RWPE2 (cell line): ENCODE measurements around the gene LEP.
"Not testable (repeated sequence)": the region's sequence is repeated elsewhere in the genome, so short reads cannot be mapped to it uniquely, and the experiment has no call there.

Experiments used
- ATAC-seq: fragments of 200-7000 bp; cut with Tn5 transposase; 3 replicates; pipeline ENCODE4 v1.9.1; 2021; ENCODE audit warnings: low read depth
- DNase-seq: peaks from one replicate; pipeline ENCODE4 v3.0.0-alpha.2; 2020; ENCODE audit warnings: low spot score
- H3K27ac ChIP-seq: fragments of 450-650 bp; 2 replicates; pipeline ENCODE4 v1.5.1; 2017; ENCODE audit warnings: mild to moderate bottlenecking; ENCODE audit not compliant: poor library complexity, severe bottlenecking
- H3K27me3 ChIP-seq: fragments of 250-450 bp; sonication (Bioruptor Pico); 2 replicates; pipeline ENCODE4 v1.5.1; 2021; ENCODE audit warnings: mild to moderate bottlenecking, moderate library complexity; ENCODE audit not compliant: insufficient read depth, poor library complexity, severe bottlenecking
- H3K36me3 ChIP-seq: fragments of 250-450 bp; sonication (Bioruptor Pico); 2 replicates; pipeline ENCODE4 v1.5.1; 2020; ENCODE audit warnings: low read depth, mild to moderate bottlenecking, moderate library complexity
- H3K4me1 ChIP-seq: fragments of 250-450 bp; sonication (Bioruptor Pico); 2 replicates; pipeline ENCODE4 v1.5.1; 2021; ENCODE audit warnings: mild to moderate bottlenecking, moderate library complexity; ENCODE audit not compliant: insufficient read depth, poor library complexity, severe bottlenecking
- H3K4me3 ChIP-seq: fragments of 250-450 bp; sonication (Bioruptor Pico); 2 replicates; pipeline ENCODE4 v1.5.1; 2021; ENCODE audit warnings: mild to moderate bottlenecking, moderate library complexity; ENCODE audit not compliant: severe bottlenecking
- H3K9me3 ChIP-seq: fragments of 250-450 bp; sonication (Bioruptor Pico); 2 replicates; pipeline ENCODE4 v1.5.1; 2021; ENCODE audit warnings: mild to moderate bottlenecking, moderate library complexity; ENCODE audit not compliant: severe bottlenecking
- CTCF ChIP-seq: fragments of 450-650 bp; IDR thresholded peaks from one replicate; pipeline ENCODE4 v1.5.1; 2017; ENCODE audit warnings: mild to moderate bottlenecking, moderate library complexity; ENCODE audit not compliant: poor library complexity, severe bottlenecking

The LEP gene

DNA sequence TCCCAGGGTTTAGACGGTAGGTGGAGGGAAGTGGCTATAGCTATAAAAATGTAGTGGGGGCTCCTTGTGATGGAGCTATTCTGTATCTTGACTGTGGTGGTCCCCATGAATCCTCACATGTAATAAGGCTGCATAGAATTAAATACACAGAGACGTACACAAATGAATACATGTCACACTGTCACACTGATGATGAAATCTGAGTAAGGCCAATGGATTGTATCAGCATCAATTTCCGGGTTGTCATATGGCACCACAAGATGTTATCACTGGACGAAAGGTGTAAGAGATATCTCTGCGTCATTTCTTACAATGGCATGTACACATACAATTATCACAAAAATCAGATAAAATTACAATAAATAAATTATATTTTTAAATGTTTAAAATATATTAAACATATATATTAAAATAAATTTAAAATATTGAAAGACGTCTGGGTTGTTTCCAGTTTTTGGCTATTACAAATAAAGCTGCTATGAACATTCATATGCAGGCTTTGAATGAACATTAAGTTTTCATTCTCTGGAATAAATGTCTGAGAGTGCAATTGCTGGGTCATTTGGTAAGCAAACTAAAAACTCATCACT lies 38.1 kb downstream of the LEP start:
- Histone ChIP-seq H3K4me3 (no peak overlapping the region), H3K9me3 (no peaks in the 10 kb centered on the region), H3K36me3 (no peaks in the 10 kb centered on the region), H3K27ac (no peak overlapping the region), H3K27me3 (no peaks in the 10 kb centered on the region), H3K4me1 (no peaks in the 10 kb centered on the region)
- DNase-seq (no peak), ATAC-seq (no peak)
- TF ChIP-seq CTCF: no peak

- H3K27ac ChIP-seq, H3K9me3 ChIP-seq, H3K36me3 ChIP-seq, DNase-seq, H3K4me3 ChIP-seq, H3K27me3 ChIP-seq, H3K4me1 ChIP-seq, ATAC-seq: not testable (repeated sequence)
These were observed 39.4 kb downstream of the LEP start for GRCh38 chr7:128280451-128280850.

DNA sequence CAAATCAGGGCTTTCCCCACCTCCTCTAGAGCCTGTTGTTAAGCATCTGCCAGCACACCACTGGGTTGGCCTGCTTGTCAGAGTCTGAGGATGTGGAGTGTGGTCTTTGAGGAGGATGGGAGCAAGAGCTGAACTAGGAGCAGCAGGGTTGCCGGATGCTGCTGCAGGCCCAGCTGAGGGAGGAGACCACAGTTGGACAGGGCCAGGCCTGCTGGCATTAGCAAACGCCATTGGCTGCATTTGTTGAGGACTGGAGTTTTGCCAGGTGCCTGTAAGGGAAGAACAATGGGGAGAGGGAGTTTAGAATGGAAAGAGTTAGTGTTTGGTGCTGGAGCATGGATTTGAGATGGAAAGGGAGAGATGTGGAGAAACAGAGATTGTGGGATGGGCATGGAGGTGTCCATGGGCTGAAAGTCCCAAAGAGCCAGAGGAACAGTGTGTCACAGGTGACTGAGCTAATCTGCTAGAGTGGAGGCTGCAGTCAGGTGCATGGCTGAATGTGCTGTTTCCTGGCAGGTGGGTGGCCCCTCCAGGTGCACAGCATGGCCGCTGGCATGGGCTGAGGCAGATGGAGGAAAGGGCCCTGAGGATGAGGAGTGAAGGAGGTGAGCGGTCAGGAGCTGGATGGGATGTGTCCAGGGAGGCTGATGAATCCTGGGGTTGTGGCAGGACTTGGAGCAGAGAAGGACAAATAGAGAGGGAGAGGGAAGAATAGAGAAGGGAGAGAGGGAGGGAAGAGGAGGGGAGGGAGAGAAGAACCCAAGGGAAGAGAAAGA lies 40.7 kb downstream of the LEP start:
- no peaks in the 10 kb centered on the region for H3K36me3 ChIP-seq
- no peak overlapping the region for H3K27ac ChIP-seq
- no peak overlapping the region for H3K4me3 ChIP-seq
- TF ChIP-seq CTCF: no peak
- no peaks in the 10 kb centered on the region for H3K9me3 ChIP-seq
- DNase-seq: peak; percentile 23
- ATAC-seq: no peak
- no peaks in the 10 kb centered on the region for H3K27me3 ChIP-seq
- no peaks in the 10 kb centered on the region for H3K4me1 ChIP-seq

DNA sequence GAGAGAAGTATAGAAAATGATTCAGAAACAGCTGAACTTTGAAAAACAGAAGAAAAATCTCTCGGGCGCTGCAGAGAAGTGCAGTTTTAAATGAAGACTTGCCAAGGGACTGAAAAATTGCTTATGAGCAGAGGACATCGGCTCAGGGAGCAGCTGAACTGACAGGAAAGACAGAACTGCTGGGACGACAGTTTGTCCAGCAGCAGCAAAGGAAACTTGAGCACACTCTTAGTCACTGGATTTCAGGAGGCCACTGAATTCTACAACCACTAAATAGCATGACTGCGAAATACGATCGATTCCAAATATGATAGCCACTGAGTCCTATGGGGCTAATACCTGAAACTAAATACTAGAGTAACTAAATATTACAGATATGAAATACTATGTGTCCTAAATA lies 43.0 kb downstream of the LEP start:
- Histone ChIP-seq H3K4me3 (no peak overlapping the region), H3K4me1 (no peaks in the 10 kb centered on the region), H3K27me3 (no peaks in the 10 kb centered on the region), H3K9me3 (no peaks in the 10 kb centered on the region), H3K27ac (no peak overlapping the region), H3K36me3 (no peaks in the 10 kb centered on the region)
- ATAC-seq: no peak
- no peak for DNase-seq
- no peak for TF ChIP-seq CTCF

GRCh38 chr7:128287556-128287955 lies 46.5 kb downstream of the LEP start:
- DNase-seq (no peak), ATAC-seq (no peak)
- no peaks in the 10 kb centered on the region for H3K36me3 ChIP-seq
- H3K4me3 ChIP-seq: no peak overlapping the region
- H3K4me1 ChIP-seq: no peaks in the 10 kb centered on the region
- H3K9me3 ChIP-seq: no peaks in the 10 kb centered on the region
- H3K27ac ChIP-seq: no peak overlapping the region
- H3K27me3 ChIP-seq: no peaks in the 10 kb centered on the region
- no peak for TF ChIP-seq CTCF

- not testable (repeated sequence) for H3K36me3 ChIP-seq, H3K27ac ChIP-seq, DNase-seq, H3K27me3 ChIP-seq, H3K4me1 ChIP-seq, H3K9me3 ChIP-seq, ATAC-seq, H3K4me3 ChIP-seq
These were observed 56.9 kb downstream of the LEP start for GRCh38 chr7:128298004-128298403.
